K562 treated with DMSO at 1 percent for 48 hours (cell line): Measurements from ENCODE around the gene CKAP2. TPM values are rescaled to one million over a fixed set of nuclear protein-coding genes. Genes with fewer than 3 reads are reported as not detected.

Experiments
- total RNA-seq: library from RNA; unstranded; fragments of 300-600 nt; gene quantifications from 2 replicates; pipeline ENCODE4 v1.2.3, GENCODE V29; 2022; ENCODE audit warnings: low replicate concordance; ENCODE audit errors: extremely low read depth

CKAP2 gene
- not detected in 2 replicates for total RNA-seq

GRCh38 chr13:52454820-52455676 lies at the start of gene CKAP2:
Gene CKAP2, plus strand, starts transcription at chr13:52455478. Its CDS starts 79 bp downstream, at chr13:52455557.

DNA sequence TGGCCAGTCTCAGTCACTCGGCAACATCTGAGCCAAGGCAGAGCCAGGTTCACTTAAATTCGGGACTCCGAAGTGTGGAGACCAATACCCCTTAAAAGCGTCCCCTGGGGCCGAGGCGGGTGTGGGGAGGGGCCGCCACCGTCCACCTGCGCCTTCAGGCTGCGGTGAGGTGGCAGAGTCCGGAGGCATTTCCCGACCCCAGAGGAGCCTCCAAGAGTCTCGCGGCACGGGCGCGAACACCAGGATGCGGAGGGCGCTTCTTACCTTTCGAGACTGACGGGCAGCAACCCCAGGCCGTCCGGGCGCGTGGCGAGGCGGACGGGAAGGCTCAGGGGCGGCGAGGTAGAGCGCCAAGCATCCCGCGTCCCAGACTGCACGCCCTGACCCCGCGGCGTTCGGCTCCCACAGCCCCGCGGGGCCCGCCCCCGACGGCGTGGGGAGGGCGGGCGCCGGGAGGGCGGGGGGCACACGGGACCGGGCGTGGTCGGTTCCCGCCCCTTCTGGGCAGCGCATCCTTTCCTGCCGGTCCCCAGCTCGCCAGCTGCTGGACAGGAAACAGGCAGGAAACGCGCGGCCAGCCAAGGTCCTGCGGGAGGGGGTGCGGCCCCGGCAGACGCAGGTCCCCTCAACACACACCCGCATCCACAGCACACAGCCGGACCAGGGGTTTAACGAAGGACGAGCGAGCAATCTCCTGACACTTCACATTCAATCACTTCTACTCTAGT lies 49.3 kb upstream of the CKAP2 start, which contains the start of gene THSD1:
Gene THSD1 (minus strand): TSS at position 406 of the 728 bp plus-strand sequence. CDS start 3,572 bp downstream, outside the sequence.

DNA sequence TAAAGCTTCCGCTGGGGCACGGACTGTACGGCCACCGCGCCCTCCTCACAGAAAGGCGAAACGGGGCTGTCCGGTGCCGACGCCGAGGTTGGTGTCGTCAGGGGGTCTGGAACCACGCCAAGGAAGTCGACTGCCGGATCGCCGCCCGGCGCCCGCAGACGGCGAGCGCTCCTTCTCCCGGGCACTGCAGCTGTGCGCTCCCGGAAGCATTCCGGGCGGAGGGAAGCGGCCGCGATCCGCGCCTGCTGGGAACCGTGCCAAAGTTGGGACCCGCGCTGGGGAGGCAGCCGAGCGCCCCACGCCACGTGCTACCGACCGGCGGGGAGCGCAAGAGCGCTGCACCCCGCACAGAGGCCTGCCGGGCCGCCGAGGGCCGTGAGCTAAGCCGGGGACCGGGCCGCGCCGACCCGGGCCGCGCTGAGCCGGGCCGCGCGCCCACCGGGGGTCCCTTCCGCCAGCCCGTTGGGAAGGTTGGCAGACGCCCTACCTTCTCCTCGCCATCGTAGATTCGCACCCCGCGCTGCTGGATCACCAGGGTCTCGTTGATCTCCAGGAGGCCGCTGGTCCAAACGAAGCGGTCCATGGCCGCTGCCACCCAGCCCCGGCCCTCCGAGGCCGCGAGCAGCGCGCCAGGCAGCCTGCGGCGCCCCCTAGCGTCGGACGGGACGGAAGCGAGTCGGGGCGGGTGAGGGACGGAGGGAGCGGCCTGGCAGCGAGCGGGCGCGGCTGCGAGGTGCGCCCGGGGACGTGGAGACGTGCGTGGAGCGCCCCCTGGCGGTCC lies 5.1 kb upstream of the CKAP2 start, which contains the start of gene VPS36:
Gene VPS36 (minus strand): TSS at position 623 of the 781 bp plus-strand sequence. CDS start 40 bp downstream, at position 583.

Other genes starting within 250 kb of the CKAP2 start
- gene THSD1, start 49.3 kb upstream of the CKAP2 start, total RNA-seq: not detected in 2 replicates
- gene VPS36, start 4.8 kb upstream of the CKAP2 start, total RNA-seq: not detected in 2 replicates
- not detected in 2 replicates for gene HNRNPA1L2, start 187.0 kb downstream of the CKAP2 start, total RNA-seq
- gene SUGT1, start 197.4 kb downstream of the CKAP2 start, total RNA-seq: not detected in 2 replicates